ENCODE results near the gene TMEM63C.

DNA sequence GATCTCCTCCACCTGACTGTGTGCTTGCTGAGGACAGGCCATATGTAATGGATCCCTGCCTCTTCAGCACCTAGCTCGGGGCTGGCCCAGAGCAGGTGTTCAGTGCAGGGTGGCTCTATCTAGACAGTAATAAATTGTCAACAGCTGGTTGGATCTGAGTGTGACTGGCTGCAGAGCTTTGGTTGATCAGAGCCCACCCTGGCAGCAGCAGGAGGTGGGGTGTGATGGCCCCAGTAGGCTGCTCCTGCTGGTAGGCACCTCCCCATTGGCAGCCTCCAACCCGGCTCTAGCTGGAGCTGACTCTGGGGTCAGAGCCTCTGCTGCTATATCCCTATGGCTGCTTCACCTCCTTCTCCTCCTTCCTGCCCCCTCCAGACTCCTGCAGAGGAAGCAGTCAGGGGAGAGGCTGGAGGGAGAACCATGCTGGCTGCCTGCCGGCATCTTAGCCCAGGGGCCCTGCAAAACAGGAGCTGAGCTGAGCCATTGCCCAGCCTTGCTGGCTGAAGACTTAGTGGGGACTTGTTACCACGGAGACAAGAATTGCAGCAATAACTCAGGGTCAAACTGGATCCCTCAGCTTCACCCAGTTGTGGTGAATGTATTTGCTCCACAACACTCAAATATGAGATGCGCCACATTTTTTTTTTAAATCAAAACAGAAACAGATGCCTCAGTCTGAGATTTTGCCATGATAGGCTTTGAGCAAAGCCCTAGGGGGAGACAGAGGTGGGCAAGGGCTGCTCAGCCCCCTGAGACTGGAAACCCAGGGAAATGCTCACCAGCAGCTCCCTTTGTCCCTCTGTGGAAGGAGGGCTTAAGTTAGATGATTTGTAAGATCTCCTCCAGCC lies 22.2 kb downstream of the TMEM63C start:
- no peak for TF ChIP-seq EZH2 (IDR thresholded peaks at IDR 0.05; ENCODE audit: low read length, unreplicated experiment)
- TF ChIP-seq, protein P1, sequence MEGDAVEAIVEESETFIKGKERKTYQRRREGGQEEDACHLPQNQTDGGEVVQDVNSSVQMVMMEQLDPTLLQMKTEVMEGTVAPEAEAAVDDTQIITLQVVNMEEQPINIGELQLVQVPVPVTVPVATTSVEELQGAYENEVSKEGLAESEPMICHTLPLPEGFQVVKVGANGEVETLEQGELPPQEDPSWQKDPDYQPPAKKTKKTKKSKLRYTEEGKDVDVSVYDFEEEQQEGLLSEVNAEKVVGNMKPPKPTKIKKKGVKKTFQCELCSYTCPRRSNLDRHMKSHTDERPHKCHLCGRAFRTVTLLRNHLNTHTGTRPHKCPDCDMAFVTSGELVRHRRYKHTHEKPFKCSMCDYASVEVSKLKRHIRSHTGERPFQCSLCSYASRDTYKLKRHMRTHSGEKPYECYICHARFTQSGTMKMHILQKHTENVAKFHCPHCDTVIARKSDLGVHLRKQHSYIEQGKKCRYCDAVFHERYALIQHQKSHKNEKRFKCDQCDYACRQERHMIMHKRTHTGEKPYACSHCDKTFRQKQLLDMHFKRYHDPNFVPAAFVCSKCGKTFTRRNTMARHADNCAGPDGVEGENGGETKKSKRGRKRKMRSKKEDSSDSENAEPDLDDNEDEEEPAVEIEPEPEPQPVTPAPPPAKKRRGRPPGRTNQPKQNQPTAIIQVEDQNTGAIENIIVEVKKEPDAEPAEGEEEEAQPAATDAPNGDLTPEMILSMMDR (conservative IDR thresholded peaks at IDR 0.05; ENCODE audit: low read depth, low read length), result no peak

Data from PC-3 (cell line).